Measurements from ENCODE around the gene SPATA13. TPM values are rescaled to one million over a fixed set of nuclear protein-coding genes. Genes with fewer than 3 reads are reported as not detected.

SPATA13 gene
- total RNA-seq, 2 experiments from 2014 or later = 55.4 to 59.2 TPM

DNA sequence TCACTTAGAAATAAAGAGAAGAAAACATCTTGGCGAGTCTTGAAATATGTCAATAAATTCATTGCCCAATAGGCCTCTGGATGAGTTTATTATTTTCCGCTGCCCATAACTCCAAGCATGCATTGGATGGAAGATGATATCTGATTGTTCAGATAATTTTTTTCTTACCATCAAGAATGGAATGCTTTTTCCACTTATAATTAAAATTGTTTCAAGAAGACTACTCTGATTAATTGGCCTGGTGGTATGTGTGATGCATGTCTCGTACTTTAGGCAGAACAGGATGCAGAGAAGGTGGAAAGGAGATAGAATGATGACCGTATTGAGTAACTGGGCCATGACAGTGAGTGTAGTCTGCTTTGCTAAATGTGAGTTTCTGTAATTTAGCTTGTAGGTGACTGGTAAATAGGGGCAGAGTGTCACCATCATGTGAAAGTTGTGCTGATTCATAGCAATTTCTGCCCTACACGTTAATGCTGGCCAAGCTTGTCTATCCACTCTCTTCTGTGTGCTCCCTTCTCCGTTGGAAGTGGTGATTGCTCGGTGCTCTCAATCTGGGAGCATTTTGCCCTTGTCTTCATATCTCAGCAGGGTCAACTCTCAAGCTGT is 13.5 kb upstream of the SPATA13 start:
- CTCF ChIA-PET = no interaction called here
- Mint-ChIP-seq H3K36me3 (ENCODE audit: low read depth) (no peaks in the 10 kb centered on the region), H3K9me3 (no peaks in the 10 kb centered on the region), H3K4me3 (no peak overlapping the region), H3K27me3 (peaks cover 15% of the 10 kb centered on the region), H3K27ac (no peak overlapping the region), H3K4me1 (peaks cover 3% of the 10 kb centered on the region)
- DNase-seq = no peak
- POLR2A ChIA-PET = no interaction called here

DNA sequence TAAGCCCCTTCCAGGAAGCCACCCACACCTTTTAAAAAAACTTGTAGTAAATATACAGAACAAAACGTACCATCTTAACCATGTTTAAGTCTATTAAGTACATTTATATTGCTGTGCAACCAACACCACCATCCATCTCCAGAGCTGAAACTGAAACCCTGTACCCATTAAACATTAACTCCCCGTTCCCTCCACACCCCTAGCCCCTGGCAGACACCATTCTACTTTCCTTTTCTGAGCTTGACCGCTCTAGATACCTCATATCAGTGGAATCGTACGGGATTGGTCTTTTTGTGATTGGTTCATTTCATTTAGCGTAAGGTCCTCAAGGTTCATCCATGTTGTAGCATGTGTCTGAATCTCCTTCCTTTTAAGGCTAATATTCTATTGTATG is 13.0 kb upstream of the SPATA13 start:
- no peaks in the 10 kb centered on the region for H3K9me3 Mint-ChIP-seq
- H3K27me3 Mint-ChIP-seq = peaks cover 15% of the 10 kb centered on the region
- H3K36me3 Mint-ChIP-seq (ENCODE audit: low read depth) = no peaks in the 10 kb centered on the region
- POLR2A ChIA-PET = no interaction called here
- peaks cover 3% of the 10 kb centered on the region for H3K4me1 Mint-ChIP-seq
- H3K27ac Mint-ChIP-seq = no peak overlapping the region
- H3K4me3 Mint-ChIP-seq = no peak overlapping the region
- CTCF ChIA-PET = no interaction called here
- no peak for DNase-seq

GRCh38 chr13:24148414-24149235 is 11.9 kb upstream of the SPATA13 start:
- ChIA-PET POLR2A (no interaction called here), CTCF (no interaction called here)
- peaks cover 3% of the 10 kb centered on the region for H3K4me1 Mint-ChIP-seq
- no peak for DNase-seq
- H3K27me3 Mint-ChIP-seq = peaks cover 15% of the 10 kb centered on the region
- no peaks in the 10 kb centered on the region for H3K9me3 Mint-ChIP-seq
- no peak overlapping the region for H3K4me3 Mint-ChIP-seq
- no peak overlapping the region for H3K27ac Mint-ChIP-seq
- no peaks in the 10 kb centered on the region for H3K36me3 Mint-ChIP-seq (ENCODE audit: low read depth)

DNA sequence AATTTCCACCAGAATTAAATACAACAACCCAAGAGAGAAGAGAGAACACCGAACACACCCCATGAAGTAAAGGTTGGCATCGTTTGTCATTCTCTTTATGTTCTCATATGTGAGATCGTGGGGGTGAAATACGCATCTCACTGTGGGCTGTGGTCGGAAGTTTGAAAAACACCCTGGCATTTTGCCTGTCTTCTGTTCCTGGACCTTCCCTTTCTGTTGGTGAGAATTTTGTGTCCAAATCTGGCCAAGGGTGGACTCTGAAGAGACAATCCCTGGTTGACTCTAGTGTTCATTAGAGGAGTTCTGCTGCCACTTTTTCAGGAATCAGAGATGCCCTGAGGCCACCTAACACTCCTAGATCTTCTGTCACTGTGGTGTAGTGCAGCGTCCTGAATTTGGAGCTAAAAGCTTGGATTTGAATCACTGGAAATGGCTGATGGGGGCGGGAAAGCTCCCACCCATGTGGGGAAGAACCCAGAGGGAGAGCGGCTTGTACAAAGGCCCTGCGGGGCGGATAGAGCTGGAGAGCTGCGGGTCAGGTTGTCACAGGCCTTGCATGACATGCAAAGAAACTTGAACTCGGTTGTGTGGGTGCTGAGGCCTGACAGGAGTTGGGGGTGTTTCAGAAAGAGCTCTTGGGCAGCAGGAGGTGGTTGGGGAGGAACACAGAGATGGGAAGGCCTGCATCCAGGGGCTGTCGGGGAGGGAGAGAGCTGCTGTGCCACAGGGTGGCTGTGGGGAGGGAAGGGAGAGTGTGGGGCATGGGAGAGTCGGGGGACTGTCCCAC is 11.1 kb upstream of the SPATA13 start:
- Mint-ChIP-seq H3K9me3 (no peaks in the 10 kb centered on the region), H3K4me1 (peaks cover 1% of the 10 kb centered on the region), H3K27ac (no peak overlapping the region), H3K4me3 (no peak overlapping the region), H3K36me3 (ENCODE audit: low read depth) (no peaks in the 10 kb centered on the region), H3K27me3 (peaks cover 13% of the 10 kb centered on the region)
- ChIA-PET POLR2A (no interaction called here), CTCF (no interaction called here)
- DNase-seq = no peak

DNA sequence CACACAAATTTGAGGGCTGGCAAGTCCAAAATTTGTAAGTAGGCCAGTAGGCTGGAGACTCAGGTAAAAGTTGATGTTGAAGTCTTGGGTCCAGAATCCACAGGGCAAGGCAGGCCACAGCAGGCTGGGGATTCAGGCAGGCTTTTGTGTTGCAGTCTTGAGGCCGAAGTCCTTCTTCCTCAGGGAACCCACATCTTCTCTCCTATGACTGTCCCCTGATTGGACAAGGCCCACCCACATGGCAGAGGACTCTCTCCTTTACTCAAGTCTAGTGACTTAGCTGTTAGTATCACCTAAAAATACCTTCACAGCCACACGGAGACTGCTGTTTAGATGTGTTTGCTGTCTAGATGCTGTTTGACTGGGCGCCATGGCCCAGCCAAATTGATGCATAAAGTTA is 9.9 kb upstream of the SPATA13 start:
- Mint-ChIP-seq H3K27ac (no peak overlapping the region), H3K4me3 (no peak overlapping the region), H3K4me1 (peaks cover 1% of the 10 kb centered on the region), H3K36me3 (ENCODE audit: low read depth) (no peaks in the 10 kb centered on the region), H3K9me3 (no peaks in the 10 kb centered on the region), H3K27me3 (peaks cover 9% of the 10 kb centered on the region)
- ChIA-PET POLR2A (interaction anchor here (1.0 kb wide), 1 partner anchor 10 kb away, joined by 3 read pairs; no protein-coding TSS in a partner anchor), CTCF (no interaction called here)
- DNase-seq = no peak

- no peaks in the 10 kb centered on the region for H3K36me3 Mint-ChIP-seq (ENCODE audit: low read depth)
- H3K27ac Mint-ChIP-seq = no peak overlapping the region
- ChIA-PET CTCF (no interaction called here), POLR2A (interaction anchor here (1.1 kb wide), 1 partner anchor 9 kb away, joined by 3 read pairs; no protein-coding TSS in a partner anchor)
- peaks cover 1% of the 10 kb centered on the region for H3K4me1 Mint-ChIP-seq
- H3K4me3 Mint-ChIP-seq = no peak overlapping the region
- no peak for DNase-seq
- peaks cover 8% of the 10 kb centered on the region for H3K27me3 Mint-ChIP-seq
- H3K9me3 Mint-ChIP-seq = no peaks in the 10 kb centered on the region
Observed at GRCh38 chr13:24151864-24152263, 8.7 kb upstream of the SPATA13 start.

- ChIA-PET CTCF (no interaction called here), POLR2A (interaction anchor here (1.1 kb wide), 1 partner anchor 9 kb away, joined by 3 read pairs; no protein-coding TSS in a partner anchor)
- H3K27ac Mint-ChIP-seq = no peak overlapping the region
- no peaks in the 10 kb centered on the region for H3K36me3 Mint-ChIP-seq (ENCODE audit: low read depth)
- H3K27me3 Mint-ChIP-seq = peaks cover 6% of the 10 kb centered on the region
- peaks cover 1% of the 10 kb centered on the region for H3K4me1 Mint-ChIP-seq
- H3K9me3 Mint-ChIP-seq = no peaks in the 10 kb centered on the region
- no peak overlapping the region for H3K4me3 Mint-ChIP-seq
- no peak for DNase-seq
Observed at GRCh38 chr13:24152292-24153214, 8.0 kb upstream of the SPATA13 start.

DNA sequence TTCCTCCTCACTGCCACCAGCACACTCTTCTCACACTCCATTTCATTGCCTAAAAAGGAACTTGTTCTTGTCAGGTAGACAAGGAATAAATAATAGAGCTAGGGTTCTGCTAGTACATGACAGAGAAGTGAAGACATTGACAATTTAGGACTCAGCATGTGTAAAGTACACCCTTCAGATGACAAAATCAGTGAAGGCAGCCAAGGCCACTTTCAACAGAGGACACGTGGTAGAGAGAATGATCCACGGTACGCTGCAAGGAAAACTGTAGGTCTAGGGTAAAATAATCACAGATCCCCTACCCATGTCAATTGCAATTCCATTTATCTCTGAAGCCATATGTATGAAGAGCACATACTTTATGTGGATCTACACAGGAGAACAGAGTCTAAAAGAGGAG is 7.2 kb upstream of the SPATA13 start:
- CTCF ChIA-PET = no interaction called here

GRCh38 chr13:24153979-24154701 is 6.4 kb upstream of the SPATA13 start:
- Mint-ChIP-seq H3K36me3 (ENCODE audit: low read depth) (no peaks in the 10 kb centered on the region), H3K4me1 (no peaks in the 10 kb centered on the region), H3K27me3 (peaks cover 8% of the 10 kb centered on the region), H3K9me3 (no peaks in the 10 kb centered on the region), H3K27ac (no peak overlapping the region), H3K4me3 (no peak overlapping the region)
- DNase-seq = no peak
- ChIA-PET CTCF (no interaction called here), POLR2A (no interaction called here)

More for the DNA sequence above, 7.2 kb upstream of the SPATA13 start:
- peaks cover 8% of the 10 kb centered on the region for H3K27me3 Mint-ChIP-seq
- no peaks in the 10 kb centered on the region for H3K9me3 Mint-ChIP-seq
- POLR2A ChIA-PET = no interaction called here
- H3K36me3 Mint-ChIP-seq (ENCODE audit: low read depth) = no peaks in the 10 kb centered on the region
- DNase-seq = no peak
- no peak overlapping the region for H3K27ac Mint-ChIP-seq
- H3K4me3 Mint-ChIP-seq = no peak overlapping the region
- peaks cover 1% of the 10 kb centered on the region for H3K4me1 Mint-ChIP-seq

DNA sequence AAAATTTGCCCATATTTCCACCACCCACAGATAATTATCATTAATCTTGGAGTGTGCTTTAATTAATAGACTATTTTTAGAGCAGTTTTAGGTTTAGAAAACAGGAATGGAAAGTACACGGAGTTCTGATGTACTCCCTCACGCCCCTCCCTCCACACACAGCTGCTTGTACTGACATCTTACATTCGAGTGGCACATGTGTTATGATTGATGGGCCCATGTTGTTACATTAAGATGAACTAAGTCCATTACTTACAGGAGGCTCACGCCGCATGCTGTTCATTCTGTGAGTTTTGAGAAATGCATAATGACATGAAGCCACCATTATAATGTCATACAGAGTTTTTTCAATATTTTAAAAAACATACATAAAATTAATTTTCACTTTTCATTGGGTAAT is 1.2 kb upstream of the SPATA13 start:
- ChIA-PET POLR2A (interaction anchor here (0.6 to 1.1 kb wide), 2 partner anchors 13 to 111 kb away, joined by 3 read pairs; no protein-coding TSS in a partner anchor), CTCF (no interaction called here)
- Mint-ChIP-seq H3K9me3 (no peaks in the 10 kb centered on the region), H3K4me1 (peaks cover 24% of the 10 kb centered on the region), H3K27me3 (peaks cover 10% of the 10 kb centered on the region), H3K4me3 (no peak overlapping the region), H3K36me3 (ENCODE audit: low read depth) (no peaks in the 10 kb centered on the region), H3K27ac (no peak overlapping the region)
- no peak for DNase-seq

- H3K9me3 Mint-ChIP-seq = no peaks in the 10 kb centered on the region
- peaks cover 10% of the 10 kb centered on the region for H3K27me3 Mint-ChIP-seq
- ChIA-PET POLR2A (interaction anchor here (0.6 to 2.2 kb wide), 13 partner anchors 9 to 273 kb away, joined by 3 to 12 read pairs (median 4); no protein-coding TSS in a partner anchor), CTCF (interaction anchor here (0.6 to 2.1 kb wide), 11 partner anchors 15 to 140 kb away, joined by 3 to 11 read pairs (median 4); no protein-coding TSS in a partner anchor)
- peaks cover 3% of the 10 kb centered on the region for H3K36me3 Mint-ChIP-seq (ENCODE audit: low read depth)
- no peak overlapping the region for H3K27ac Mint-ChIP-seq
- DNase-seq = peak; percentile 45
- peaks cover 25% of the 10 kb centered on the region for H3K4me1 Mint-ChIP-seq
- peak overlapping the region; percentile 84 for H3K4me3 Mint-ChIP-seq
Observed at GRCh38 chr13:24161010-24161775, 673 bp downstream of the SPATA13 start.
